Posterior cingulate gyrus (tissue), 11 donors: Measurements from ENCODE around the gene TEKT3.

Source experiments
- DNase-seq, 10 donors: peaks; one replicate each; pipeline versions ENCODE4 v3.0.0 to v3.0.0-alpha.2; 2020 to 2021; ENCODE audit warnings: mixed read lengths in 3 of 10
- intact Hi-C: fragments of 100-400 bp; cut with DNase I; formaldehyde crosslinking; loops from one replicate; pipeline ENCODE4 v1.15.1; 2023

TEKT3 gene

GRCh38 chr17:15269087-15269779 is 72.2 kb downstream of the TEKT3 start:
- no peak for DNase-seq
- intact Hi-C loops: loop anchor here (10.0 kb wide), 1 partner anchor 106 kb away; no protein-coding TSS in a partner anchor

- intact Hi-C loops: loop anchor here (10.0 kb wide), 1 partner anchor 106 kb away; no protein-coding TSS in a partner anchor
- no peak for DNase-seq
Measured at GRCh38 chr17:15268461-15268860, 72.9 kb downstream of the TEKT3 start.

GRCh38 chr17:15267996-15268395 is 73.4 kb downstream of the TEKT3 start:
- DNase-seq: no peak
- intact Hi-C loops: loop anchor here (10.0 kb wide), 1 partner anchor 107 kb away; no protein-coding TSS in a partner anchor

- peak in 4 of 10 donors; percentile 23 to 90 (median 58) for DNase-seq
- intact Hi-C loops: loop anchor here (10.0 kb wide), 1 partner anchor 108 kb away; no protein-coding TSS in a partner anchor
Measured at GRCh38 chr17:15266325-15267125, 74.9 kb downstream of the TEKT3 start.

GRCh38 chr17:15265131-15265530 is 76.3 kb downstream of the TEKT3 start, which contains the start of gene PMP22:
TSS of gene PMP22 (minus strand) at chr17:15265326. CDS start at chr17:15260727, 4,599 bp downstream.
- intact Hi-C loops: loop anchor here (10.0 kb wide), 1 partner anchor 110 kb away; no protein-coding TSS in a partner anchor
- DNase-seq: no peak

- intact Hi-C loops: loop anchor here (10.0 kb wide), 1 partner anchor 110 kb away; no protein-coding TSS in a partner anchor
- DNase-seq: no peak
Measured at GRCh38 chr17:15264542-15264941, 76.9 kb downstream of the TEKT3 start.

- no peak for DNase-seq
- intact Hi-C loops: loop anchor here (2.0 to 10.0 kb wide), 2 partner anchors 111 to 193 kb away; no protein-coding TSS in a partner anchor
Measured at GRCh38 chr17:15263680-15264079, 77.7 kb downstream of the TEKT3 start.

GRCh38 chr17:15263206-15263579 is 78.2 kb downstream of the TEKT3 start:
- DNase-seq: peak; percentile 50 to 95 (median 66)
- intact Hi-C loops: loop anchor here (2.0 to 10.0 kb wide), 2 partner anchors 112 to 194 kb away; no protein-coding TSS in a partner anchor

GRCh38 chr17:15262291-15263205 is 78.8 kb downstream of the TEKT3 start:
- intact Hi-C loops: loop anchor here (2.0 to 10.0 kb wide), 2 partner anchors 112 to 194 kb away; no protein-coding TSS in a partner anchor
- DNase-seq: peak; percentile 70 to 96 (median 80)

- intact Hi-C loops: loop anchor here (2.0 to 10.0 kb wide), 2 partner anchors 113 to 195 kb away; no protein-coding TSS in a partner anchor
- DNase-seq: peak in 3 of 10 donors; percentile 29 to 88 (median 55)
Measured at GRCh38 chr17:15261802-15262290, 79.6 kb downstream of the TEKT3 start.

- peak; percentile 47 to 94 (median 66) for DNase-seq
- intact Hi-C loops: loop anchor here (10.0 kb wide), 1 partner anchor 113 kb away; no protein-coding TSS in a partner anchor
Measured at GRCh38 chr17:15261258-15261801, 80.1 kb downstream of the TEKT3 start.

- DNase-seq: peak; percentile 77 to 98 (median 81)
- intact Hi-C loops: loop anchor here (1.0 to 10.0 kb wide), 2 partner anchors 114 to 243 kb away; no protein-coding TSS in a partner anchor
Measured at GRCh38 chr17:15260376-15261257, 80.8 kb downstream of the TEKT3 start.

- no peak for DNase-seq
- intact Hi-C loops: loop anchor here (2.0 kb wide), 1 partner anchor 25 kb away; no protein-coding TSS in a partner anchor
Measured at GRCh38 chr17:15257796-15258512, 83.4 kb downstream of the TEKT3 start.

- intact Hi-C loops: loop anchor here (2.0 kb wide), 1 partner anchor 25 kb away; no protein-coding TSS in a partner anchor
- DNase-seq: peak; percentile 84 to 98 (median 90)
Measured at GRCh38 chr17:15257258-15257788, 84.1 kb downstream of the TEKT3 start.

- intact Hi-C loops: loop anchor here (2.0 kb wide), 1 partner anchor 24 kb away; no protein-coding TSS in a partner anchor
- DNase-seq: no peak
Measured at GRCh38 chr17:15256689-15257088, 84.7 kb downstream of the TEKT3 start.

- no peak for DNase-seq
- intact Hi-C loops: loop anchor here (2.0 kb wide), 1 partner anchor 23 kb away; no protein-coding TSS in a partner anchor
Measured at GRCh38 chr17:15255713-15256454, 85.5 kb downstream of the TEKT3 start.
